ENCODE data around the gene ACKR4. TPM values are rescaled to one million over a fixed set of nuclear protein-coding genes. Genes with fewer than 3 reads are reported as not detected.

ACKR4 gene
- total RNA-seq, 1 donor from 2014 or later = 5.2 TPM

- Histone ChIP-seq H3K36me3 (peaks cover 32% of the 10 kb centered on the region), H3K4me1 (no peaks in the 10 kb centered on the region), H3K27ac (replicated peaks) (no peak overlapping the region), H3K4me3 (no peak overlapping the region), H3K9me3 (replicated peaks) (no peaks in the 10 kb centered on the region), H3K27me3 (ENCODE audit: low read depth) (no peaks in the 10 kb centered on the region)
- no peak for DNase-seq
- intact Hi-C loops (cut with micrococcal nuclease) = no loop called here
- TF ChIP-seq, protein P1, sequence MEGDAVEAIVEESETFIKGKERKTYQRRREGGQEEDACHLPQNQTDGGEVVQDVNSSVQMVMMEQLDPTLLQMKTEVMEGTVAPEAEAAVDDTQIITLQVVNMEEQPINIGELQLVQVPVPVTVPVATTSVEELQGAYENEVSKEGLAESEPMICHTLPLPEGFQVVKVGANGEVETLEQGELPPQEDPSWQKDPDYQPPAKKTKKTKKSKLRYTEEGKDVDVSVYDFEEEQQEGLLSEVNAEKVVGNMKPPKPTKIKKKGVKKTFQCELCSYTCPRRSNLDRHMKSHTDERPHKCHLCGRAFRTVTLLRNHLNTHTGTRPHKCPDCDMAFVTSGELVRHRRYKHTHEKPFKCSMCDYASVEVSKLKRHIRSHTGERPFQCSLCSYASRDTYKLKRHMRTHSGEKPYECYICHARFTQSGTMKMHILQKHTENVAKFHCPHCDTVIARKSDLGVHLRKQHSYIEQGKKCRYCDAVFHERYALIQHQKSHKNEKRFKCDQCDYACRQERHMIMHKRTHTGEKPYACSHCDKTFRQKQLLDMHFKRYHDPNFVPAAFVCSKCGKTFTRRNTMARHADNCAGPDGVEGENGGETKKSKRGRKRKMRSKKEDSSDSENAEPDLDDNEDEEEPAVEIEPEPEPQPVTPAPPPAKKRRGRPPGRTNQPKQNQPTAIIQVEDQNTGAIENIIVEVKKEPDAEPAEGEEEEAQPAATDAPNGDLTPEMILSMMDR (IDR thresholded peaks at IDR 0.05; ENCODE audit: borderline replicate concordance) = no peak
These were observed 45.4 kb downstream of the ACKR4 start for GRCh38 chr3:132642539-132642847.

DNA sequence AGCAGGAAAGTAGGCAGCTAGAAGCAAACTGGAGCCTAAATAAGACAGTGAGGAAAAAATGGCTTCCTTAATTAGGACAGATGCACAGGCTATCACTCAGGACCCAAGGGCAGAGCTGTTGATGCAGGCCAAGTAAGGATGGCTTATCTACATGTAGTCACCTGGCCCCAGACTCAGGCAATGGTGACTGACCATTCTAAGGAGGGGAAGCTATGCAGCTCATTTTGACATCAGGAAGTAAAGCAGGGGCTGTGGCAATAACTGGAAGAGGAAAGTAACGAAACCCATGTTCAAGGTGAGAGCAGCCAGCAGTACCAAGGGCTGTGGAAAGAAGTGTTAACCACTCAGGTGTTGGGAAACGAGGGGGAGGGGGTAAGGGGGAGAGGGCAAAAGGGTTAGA lies 46.3 kb downstream of the ACKR4 start:
- intact Hi-C loops (cut with micrococcal nuclease) = no loop called here

DNA sequence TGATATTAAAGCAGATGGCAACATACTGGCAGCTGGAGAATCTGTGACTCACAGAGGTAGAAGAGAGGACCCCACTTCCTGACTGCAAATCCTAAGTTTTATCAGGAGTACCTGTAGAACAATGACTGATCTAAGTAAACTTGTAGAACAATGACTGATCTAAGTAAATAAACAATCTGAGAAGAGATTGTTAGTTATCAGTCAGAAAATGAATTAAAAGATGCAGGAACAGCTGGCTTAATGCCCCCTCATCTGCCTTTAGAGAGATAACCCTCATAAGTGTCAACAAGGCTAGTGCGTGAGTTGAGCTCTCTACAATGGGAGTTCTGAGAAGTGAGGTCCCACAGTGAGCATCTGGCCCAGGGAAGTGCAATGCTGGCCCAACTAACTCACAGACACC lies 48.0 kb downstream of the ACKR4 start:
- H3K4me3 ChIP-seq = no peak overlapping the region
- H3K27me3 ChIP-seq (ENCODE audit: low read depth) = no peaks in the 10 kb centered on the region
- H3K36me3 ChIP-seq = peaks cover 9% of the 10 kb centered on the region
- TF ChIP-seq, protein P1 (IDR thresholded peaks at IDR 0.05; ENCODE audit: borderline replicate concordance) = no peak
- H3K9me3 ChIP-seq (replicated peaks) = no peaks in the 10 kb centered on the region
- no peak overlapping the region for H3K27ac ChIP-seq (replicated peaks)
- no peak for DNase-seq
- H3K4me1 ChIP-seq = peaks cover 13% of the 10 kb centered on the region
- intact Hi-C loops (cut with micrococcal nuclease) = no loop called here

More for the DNA sequence above, 46.3 kb downstream of the ACKR4 start:
- no peak for DNase-seq
- Histone ChIP-seq H3K4me3 (no peak overlapping the region), H3K27me3 (ENCODE audit: low read depth) (no peaks in the 10 kb centered on the region), H3K36me3 (peaks cover 26% of the 10 kb centered on the region), H3K9me3 (replicated peaks) (no peaks in the 10 kb centered on the region), H3K4me1 (no peaks in the 10 kb centered on the region), H3K27ac (replicated peaks) (no peak overlapping the region)
- TF ChIP-seq, protein P1 (IDR thresholded peaks at IDR 0.05; ENCODE audit: borderline replicate concordance) = no peak

DNA sequence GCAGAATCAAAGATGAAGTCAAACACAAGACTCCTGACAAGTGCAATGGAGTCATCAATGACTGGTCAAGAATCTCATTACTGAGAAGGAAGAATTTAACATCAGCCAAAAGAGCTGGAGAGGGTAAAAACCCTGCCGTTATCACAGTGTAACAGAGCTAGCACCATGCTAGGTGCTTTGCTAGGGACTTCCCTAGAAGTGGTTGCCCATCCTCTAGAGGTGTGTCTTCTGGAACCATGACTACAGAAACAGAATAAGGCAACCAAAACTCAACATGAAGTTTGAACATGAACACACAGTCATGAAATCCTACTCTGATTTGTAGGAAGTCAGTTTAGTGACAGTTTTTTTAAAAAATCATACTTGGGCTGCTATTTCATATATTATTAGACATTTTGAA lies 53.1 kb downstream of the ACKR4 start:
- DNase-seq = no peak
- intact Hi-C loops (cut with micrococcal nuclease) = no loop called here
- H3K9me3 ChIP-seq (replicated peaks) = no peaks in the 10 kb centered on the region
- no peak overlapping the region for H3K27ac ChIP-seq (replicated peaks)
- H3K27me3 ChIP-seq (ENCODE audit: low read depth) = no peaks in the 10 kb centered on the region
- H3K4me3 ChIP-seq = no peak overlapping the region
- H3K4me1 ChIP-seq = peaks cover 50% of the 10 kb centered on the region
- no peaks in the 10 kb centered on the region for H3K36me3 ChIP-seq
- TF ChIP-seq, protein P1 (IDR thresholded peaks at IDR 0.05; ENCODE audit: borderline replicate concordance) = no peak

Other genes starting within 250 kb of the ACKR4 start
- 31.0 TPM for gene DNAJC13, start 179.8 kb upstream of the ACKR4 start, total RNA-seq
- 21.5 TPM for gene ACAD11, start 62.5 kb downstream of the ACKR4 start, total RNA-seq
- 37.5 TPM for gene UBA5, start 63.1 kb downstream of the ACKR4 start, total RNA-seq
- 10.1 TPM for gene NPHP3, start 125.1 kb downstream of the ACKR4 start, total RNA-seq

Measured in left ventricle myocardium inferior (tissue), 1 donor.